Endometrial microvascular endothelial cells (primary cell): Measurements from ENCODE around the gene PNRC1. TPM values are rescaled to one million over a fixed set of nuclear protein-coding genes. Genes with fewer than 3 reads are reported as not detected.

ENCODE experiments used
- total RNA-seq: library from RNA; depleted of rRNA; stranded (reverse); fragments of >200 nt; gene quantifications from one replicate; pipeline ENCODE4 v1.2.3, GENCODE V29; 2015; ENCODE audit errors: inconsistent ontology term

The PNRC1 gene
- total RNA-seq, 1 donor from 2014 or later = 40.2 TPM

Other genes starting within 250 kb of the PNRC1 start
- 15.0 TPM for gene RNGTT, start 117.1 kb upstream of the PNRC1 start, total RNA-seq
- 0.09 TPM for gene SRSF12, start 37.3 kb downstream of the PNRC1 start, total RNA-seq
- gene PM20D2, start 65.3 kb downstream of the PNRC1 start, total RNA-seq = 15.2 TPM
- not detected for gene GABRR1, start 136.6 kb downstream of the PNRC1 start, total RNA-seq
- not detected for gene GABRR2, start 234.5 kb downstream of the PNRC1 start, total RNA-seq